GM23338 (cell line): ENCODE data around the gene FMN1. TPM values are rescaled to one million over a fixed set of nuclear protein-coding genes. Genes with fewer than 3 reads are reported as not detected.

Source experiments
- ATAC-seq: fragments of 200-7000 bp; cut with Tn5 transposase; 3 replicates; pipeline ENCODE4 v1.9.1; 2020
- DNase-seq: peaks from one replicate; pipeline ENCODE4 v3.0.0-alpha.2; 2015; ENCODE audit warnings: low spot score
- H2AFZ ChIP-seq: fragments of 200-600 bp; sonication (generic); 2 replicates; pipeline ENCODE4 v1.8.0; 2016; ENCODE audit warnings: antibody characterized with exemption, mild to moderate bottlenecking, moderate library complexity
- H3F3A ChIP-seq: fragments of 200-600 bp; sonication (generic); replicated peaks from 2 replicates; pipeline ENCODE4 v1.8.0; 2017; ENCODE audit warnings: antibody characterized with exemption, mixed run types, low read depth
- H3K27ac ChIP-seq: fragments of 200-600 bp; sonication (generic); 2 replicates; pipeline ENCODE4 v1.6.1; 2016; ENCODE audit warnings: low read depth
- H3K27me3 ChIP-seq: fragments of 200-600 bp; sonication (generic); 2 replicates; pipeline ENCODE4 v1.8.0; 2016; ENCODE audit warnings: mild to moderate bottlenecking, mixed run types, moderate library complexity; ENCODE audit not compliant: insufficient read depth
- H3K36me3 ChIP-seq: fragments of 200-600 bp; sonication (generic); 2 replicates; pipeline ENCODE4 v1.8.0; 2016; ENCODE audit warnings: mild to moderate bottlenecking; ENCODE audit not compliant: insufficient read depth
- H3K4me1 ChIP-seq: fragments of 200-600 bp; sonication (generic); 2 replicates; pipeline ENCODE4 v1.8.0; 2016; ENCODE audit warnings: mild to moderate bottlenecking, moderate library complexity; ENCODE audit not compliant: insufficient read depth
- H3K4me2 ChIP-seq: fragments of 200-600 bp; sonication (generic); 2 replicates; pipeline ENCODE4 v1.7.1; 2017; ENCODE audit warnings: mixed run types
- H3K4me3 ChIP-seq: fragments of 200-600 bp; sonication (generic); 2 replicates; pipeline ENCODE4 v1.6.1; 2016; ENCODE audit warnings: mixed run types
- H3K79me2 ChIP-seq: fragments of 200-600 bp; sonication (generic); replicated peaks from 2 replicates; pipeline ENCODE4 v1.8.0; 2017; ENCODE audit warnings: mild to moderate bottlenecking; ENCODE audit not compliant: insufficient read depth
- H3K9me2 ChIP-seq: fragments of 200-600 bp; sonication (generic); 2 replicates; pipeline ENCODE4 v1.8.0; 2017; ENCODE audit not compliant: insufficient read depth
- H4K20me1 ChIP-seq: fragments of 200-600 bp; sonication (generic); replicated peaks from 2 replicates; pipeline ENCODE4 v1.8.0; 2017; ENCODE audit warnings: mild to moderate bottlenecking; ENCODE audit not compliant: insufficient read depth
- H3K27ac Mint-ChIP-seq: 2 replicates; pipeline ENCODE4 v1.8.0; 2020; ENCODE audit warnings: inconsistent platforms, mild to moderate bottlenecking, moderate library complexity, mixed read lengths
- H3K27me3 Mint-ChIP-seq: 3 replicates; pipeline ENCODE4 v1.8.0; 2022; ENCODE audit warnings: low read depth, mild to moderate bottlenecking, moderate library complexity, mixed read lengths, inconsistent platforms; ENCODE audit not compliant: insufficient read depth, poor library complexity
- H3K36me3 Mint-ChIP-seq: 3 replicates; pipeline ENCODE4 v1.8.0; 2021; ENCODE audit warnings: low read depth, mild to moderate bottlenecking, inconsistent platforms, moderate library complexity, mixed read lengths
- H3K4me1 Mint-ChIP-seq: 3 replicates; pipeline ENCODE4 v1.8.0; 2020; ENCODE audit warnings: mild to moderate bottlenecking, inconsistent platforms, mixed read lengths
- H3K4me3 Mint-ChIP-seq: 3 replicates; pipeline ENCODE4 v1.8.0; 2021; ENCODE audit warnings: moderate library complexity, mild to moderate bottlenecking, inconsistent platforms, mixed read lengths
- H3K9me3 Mint-ChIP-seq: 3 replicates; pipeline ENCODE4 v1.8.0; 2020; ENCODE audit warnings: moderate library complexity, mild to moderate bottlenecking, inconsistent platforms, mixed read lengths
- EZH2 ChIP-seq: fragments of 200-600 bp; sonication (generic); IDR thresholded peaks from one replicate; pipeline ENCODE4 v1.8.0; 2017; ENCODE audit warnings: antibody characterized with exemption, mild to moderate bottlenecking, low read depth; ENCODE audit not compliant: unreplicated experiment
- EZH2phosphoT487 ChIP-seq: fragments of 200-600 bp; sonication (generic); IDR thresholded peaks from one replicate; pipeline ENCODE4 v1.8.1; 2018; ENCODE audit warnings: antibody characterized with exemption; ENCODE audit not compliant: unreplicated experiment
- NANOG ChIP-seq: IDR thresholded peaks from 2 replicates; pipeline ENCODE4 v1.6.1; 2016; ENCODE audit warnings: antibody characterized with exemption, borderline replicate concordance
- POLR2AphosphoS5 ChIP-seq: IDR thresholded peaks from 2 replicates; pipeline ENCODE4 v1.6.1; 2016; ENCODE audit warnings: antibody characterized with exemption, low read depth
- STAT1 ChIP-seq: IDR thresholded peaks from one replicate; pipeline ENCODE4 v1.6.1; 2016; ENCODE audit warnings: antibody characterized with exemption; ENCODE audit not compliant: unreplicated experiment
- ZNF114 ChIP-seq: fragments of 250-450 bp; sonication (Bioruptor Pico); IDR thresholded peaks from 2 replicates; pipeline ENCODE4 v1.5.0; 2020; ENCODE audit warnings: mild to moderate bottlenecking, moderate library complexity
- ZNF331 ChIP-seq: fragments of 250-450 bp; sonication (Bioruptor Pico); IDR thresholded peaks from 2 replicates; pipeline ENCODE4 v1.5.0; 2020; ENCODE audit warnings: low read depth, mild to moderate bottlenecking, moderate library complexity
- polyA plus RNA-seq: library from polyadenylated mRNA; unstranded; fragments of >200 nt; fragmentation: Nextera tagmentation; extraction: Ambion mirVana; gene quantifications from 2 replicates; pipeline ENCODE4 v1.2.1, GENCODE V29; 2016
- total RNA-seq: library from RNA; depleted of rRNA; stranded (reverse); fragments of >200 nt; shearing (Covaris generic); gene quantifications from 2 replicates; pipeline ENCODE4 v1.2.3, GENCODE V29; 2014
- TF ChIP-seq, protein P1 (sequence below): IDR thresholded peaks from 2 replicates; pipeline ENCODE4 v1.6.1; 2016; ENCODE audit warnings: antibody characterized with exemption
- TF ChIP-seq, protein P2 (sequence below), 2 experiments: fragments of 200-600 bp in 1 of 2; sonication (generic) in 1 of 2; conservative IDR thresholded peaks; 2 replicates each; pipeline versions ENCODE4 v1.5.1 to v1.6.1; 2016 to 2017; ENCODE audit warnings: antibody characterized with exemption in 2 of 2, low read depth in 2 of 2, mild to moderate bottlenecking in 2 of 2, moderate library complexity in 1 of 2
- TF ChIP-seq, protein P3 (sequence below): IDR thresholded peaks from one replicate; pipeline ENCODE4 v1.6.1; 2018; ENCODE audit warnings: antibody characterized with exemption; ENCODE audit not compliant: unreplicated experiment
- TF ChIP-seq, protein P4 (sequence below): fragments of 250-450 bp; sonication (Bioruptor Pico); IDR thresholded peaks from 2 replicates; pipeline ENCODE4 v1.5.0; 2020; ENCODE audit warnings: mild to moderate bottlenecking, moderate library complexity

FMN1 gene
- total and polyA plus RNA-seq, 2 experiments from 2014 or later = 1.2 to 1.6 TPM

DNA sequence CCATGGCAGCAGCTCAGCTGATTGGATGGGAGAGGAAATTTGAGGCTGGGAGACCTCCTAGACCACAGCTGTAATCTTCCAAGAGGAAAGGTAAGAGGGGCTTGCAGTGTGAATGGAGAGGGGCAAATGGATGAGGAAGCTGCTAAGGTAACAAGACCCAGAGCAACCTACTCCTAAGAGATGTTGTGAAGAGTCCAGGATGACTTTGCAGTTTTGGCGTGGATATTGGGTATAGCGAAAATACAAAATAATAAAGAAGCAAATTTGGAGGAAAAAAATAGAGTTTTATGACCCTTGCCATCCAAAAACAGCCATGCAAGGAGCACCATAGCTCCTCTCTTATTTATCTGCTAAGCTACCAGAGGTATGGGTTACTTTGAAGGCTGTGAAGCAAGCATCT lies 290.1 kb downstream of the FMN1 start (continued):
- TF ChIP-seq, protein P1, sequence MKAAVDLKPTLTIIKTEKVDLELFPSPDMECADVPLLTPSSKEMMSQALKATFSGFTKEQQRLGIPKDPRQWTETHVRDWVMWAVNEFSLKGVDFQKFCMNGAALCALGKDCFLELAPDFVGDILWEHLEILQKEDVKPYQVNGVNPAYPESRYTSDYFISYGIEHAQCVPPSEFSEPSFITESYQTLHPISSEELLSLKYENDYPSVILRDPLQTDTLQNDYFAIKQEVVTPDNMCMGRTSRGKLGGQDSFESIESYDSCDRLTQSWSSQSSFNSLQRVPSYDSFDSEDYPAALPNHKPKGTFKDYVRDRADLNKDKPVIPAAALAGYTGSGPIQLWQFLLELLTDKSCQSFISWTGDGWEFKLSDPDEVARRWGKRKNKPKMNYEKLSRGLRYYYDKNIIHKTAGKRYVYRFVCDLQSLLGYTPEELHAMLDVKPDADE = no peak
- TF ChIP-seq EZH2 (no peak), STAT1 (no peak), POLR2AphosphoS5 (no peak), ZNF114 (CRISPR knock-in tag) (no peak), EZH2phosphoT487 (no peak), ZNF331 (CRISPR knock-in tag) (no peak)
- TF ChIP-seq, protein P2, sequence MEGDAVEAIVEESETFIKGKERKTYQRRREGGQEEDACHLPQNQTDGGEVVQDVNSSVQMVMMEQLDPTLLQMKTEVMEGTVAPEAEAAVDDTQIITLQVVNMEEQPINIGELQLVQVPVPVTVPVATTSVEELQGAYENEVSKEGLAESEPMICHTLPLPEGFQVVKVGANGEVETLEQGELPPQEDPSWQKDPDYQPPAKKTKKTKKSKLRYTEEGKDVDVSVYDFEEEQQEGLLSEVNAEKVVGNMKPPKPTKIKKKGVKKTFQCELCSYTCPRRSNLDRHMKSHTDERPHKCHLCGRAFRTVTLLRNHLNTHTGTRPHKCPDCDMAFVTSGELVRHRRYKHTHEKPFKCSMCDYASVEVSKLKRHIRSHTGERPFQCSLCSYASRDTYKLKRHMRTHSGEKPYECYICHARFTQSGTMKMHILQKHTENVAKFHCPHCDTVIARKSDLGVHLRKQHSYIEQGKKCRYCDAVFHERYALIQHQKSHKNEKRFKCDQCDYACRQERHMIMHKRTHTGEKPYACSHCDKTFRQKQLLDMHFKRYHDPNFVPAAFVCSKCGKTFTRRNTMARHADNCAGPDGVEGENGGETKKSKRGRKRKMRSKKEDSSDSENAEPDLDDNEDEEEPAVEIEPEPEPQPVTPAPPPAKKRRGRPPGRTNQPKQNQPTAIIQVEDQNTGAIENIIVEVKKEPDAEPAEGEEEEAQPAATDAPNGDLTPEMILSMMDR (conservative IDR thresholded peaks at IDR 0.05; ENCODE audit: low read depth in 2 of 2) = no peak
- TF ChIP-seq, protein P3, sequence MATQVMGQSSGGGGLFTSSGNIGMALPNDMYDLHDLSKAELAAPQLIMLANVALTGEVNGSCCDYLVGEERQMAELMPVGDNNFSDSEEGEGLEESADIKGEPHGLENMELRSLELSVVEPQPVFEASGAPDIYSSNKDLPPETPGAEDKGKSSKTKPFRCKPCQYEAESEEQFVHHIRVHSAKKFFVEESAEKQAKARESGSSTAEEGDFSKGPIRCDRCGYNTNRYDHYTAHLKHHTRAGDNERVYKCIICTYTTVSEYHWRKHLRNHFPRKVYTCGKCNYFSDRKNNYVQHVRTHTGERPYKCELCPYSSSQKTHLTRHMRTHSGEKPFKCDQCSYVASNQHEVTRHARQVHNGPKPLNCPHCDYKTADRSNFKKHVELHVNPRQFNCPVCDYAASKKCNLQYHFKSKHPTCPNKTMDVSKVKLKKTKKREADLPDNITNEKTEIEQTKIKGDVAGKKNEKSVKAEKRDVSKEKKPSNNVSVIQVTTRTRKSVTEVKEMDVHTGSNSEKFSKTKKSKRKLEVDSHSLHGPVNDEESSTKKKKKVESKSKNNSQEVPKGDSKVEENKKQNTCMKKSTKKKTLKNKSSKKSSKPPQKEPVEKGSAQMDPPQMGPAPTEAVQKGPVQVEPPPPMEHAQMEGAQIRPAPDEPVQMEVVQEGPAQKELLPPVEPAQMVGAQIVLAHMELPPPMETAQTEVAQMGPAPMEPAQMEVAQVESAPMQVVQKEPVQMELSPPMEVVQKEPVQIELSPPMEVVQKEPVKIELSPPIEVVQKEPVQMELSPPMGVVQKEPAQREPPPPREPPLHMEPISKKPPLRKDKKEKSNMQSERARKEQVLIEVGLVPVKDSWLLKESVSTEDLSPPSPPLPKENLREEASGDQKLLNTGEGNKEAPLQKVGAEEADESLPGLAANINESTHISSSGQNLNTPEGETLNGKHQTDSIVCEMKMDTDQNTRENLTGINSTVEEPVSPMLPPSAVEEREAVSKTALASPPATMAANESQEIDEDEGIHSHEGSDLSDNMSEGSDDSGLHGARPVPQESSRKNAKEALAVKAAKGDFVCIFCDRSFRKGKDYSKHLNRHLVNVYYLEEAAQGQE = no peak

DNA sequence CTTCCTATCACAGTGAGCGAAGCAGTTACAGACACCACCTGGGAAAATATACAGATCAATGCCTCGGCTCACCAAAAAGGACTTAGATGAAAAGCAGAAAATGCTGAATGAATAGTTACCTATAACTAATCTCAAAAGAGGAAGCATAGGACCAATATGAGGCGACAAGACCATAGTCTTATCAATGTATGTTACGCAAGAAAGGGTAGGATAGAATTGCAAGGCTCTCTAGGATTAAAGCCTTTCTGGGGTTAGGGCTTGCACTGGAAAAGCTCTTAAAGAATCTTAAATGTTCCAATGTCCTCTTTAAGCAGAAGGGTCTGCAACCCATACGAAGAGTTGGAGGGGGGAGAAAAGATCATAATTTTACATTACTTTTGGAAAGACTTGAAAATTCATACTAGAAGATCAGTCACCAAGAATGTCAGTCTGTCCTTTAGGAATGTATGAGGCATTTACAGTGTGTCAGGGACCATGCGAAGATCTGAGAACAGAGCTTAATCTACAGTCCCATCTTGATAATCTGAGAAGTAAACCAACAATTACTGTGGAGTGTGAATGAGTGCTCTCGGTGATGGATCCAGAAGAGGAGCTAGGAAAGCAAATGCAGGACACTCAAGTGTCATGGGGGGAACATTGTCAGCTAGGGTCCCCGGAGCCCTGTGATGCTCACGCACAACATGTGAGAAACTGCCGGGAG lies 290.8 kb downstream of the FMN1 start:
- no peak overlapping the region for H3K4me3 Mint-ChIP-seq
- no peak overlapping the region for H3K4me3 ChIP-seq
- H2AFZ ChIP-seq = no peak overlapping the region
- H3K36me3 Mint-ChIP-seq = no peaks in the 10 kb centered on the region
- H3K4me1 ChIP-seq = peaks cover 34% of the 10 kb centered on the region
- no peaks in the 10 kb centered on the region for H3F3A ChIP-seq
- H3K27ac Mint-ChIP-seq = no peak overlapping the region
- TF ChIP-seq NANOG (no peak), STAT1 (no peak), EZH2 (no peak)
- TF ChIP-seq, protein P4, sequence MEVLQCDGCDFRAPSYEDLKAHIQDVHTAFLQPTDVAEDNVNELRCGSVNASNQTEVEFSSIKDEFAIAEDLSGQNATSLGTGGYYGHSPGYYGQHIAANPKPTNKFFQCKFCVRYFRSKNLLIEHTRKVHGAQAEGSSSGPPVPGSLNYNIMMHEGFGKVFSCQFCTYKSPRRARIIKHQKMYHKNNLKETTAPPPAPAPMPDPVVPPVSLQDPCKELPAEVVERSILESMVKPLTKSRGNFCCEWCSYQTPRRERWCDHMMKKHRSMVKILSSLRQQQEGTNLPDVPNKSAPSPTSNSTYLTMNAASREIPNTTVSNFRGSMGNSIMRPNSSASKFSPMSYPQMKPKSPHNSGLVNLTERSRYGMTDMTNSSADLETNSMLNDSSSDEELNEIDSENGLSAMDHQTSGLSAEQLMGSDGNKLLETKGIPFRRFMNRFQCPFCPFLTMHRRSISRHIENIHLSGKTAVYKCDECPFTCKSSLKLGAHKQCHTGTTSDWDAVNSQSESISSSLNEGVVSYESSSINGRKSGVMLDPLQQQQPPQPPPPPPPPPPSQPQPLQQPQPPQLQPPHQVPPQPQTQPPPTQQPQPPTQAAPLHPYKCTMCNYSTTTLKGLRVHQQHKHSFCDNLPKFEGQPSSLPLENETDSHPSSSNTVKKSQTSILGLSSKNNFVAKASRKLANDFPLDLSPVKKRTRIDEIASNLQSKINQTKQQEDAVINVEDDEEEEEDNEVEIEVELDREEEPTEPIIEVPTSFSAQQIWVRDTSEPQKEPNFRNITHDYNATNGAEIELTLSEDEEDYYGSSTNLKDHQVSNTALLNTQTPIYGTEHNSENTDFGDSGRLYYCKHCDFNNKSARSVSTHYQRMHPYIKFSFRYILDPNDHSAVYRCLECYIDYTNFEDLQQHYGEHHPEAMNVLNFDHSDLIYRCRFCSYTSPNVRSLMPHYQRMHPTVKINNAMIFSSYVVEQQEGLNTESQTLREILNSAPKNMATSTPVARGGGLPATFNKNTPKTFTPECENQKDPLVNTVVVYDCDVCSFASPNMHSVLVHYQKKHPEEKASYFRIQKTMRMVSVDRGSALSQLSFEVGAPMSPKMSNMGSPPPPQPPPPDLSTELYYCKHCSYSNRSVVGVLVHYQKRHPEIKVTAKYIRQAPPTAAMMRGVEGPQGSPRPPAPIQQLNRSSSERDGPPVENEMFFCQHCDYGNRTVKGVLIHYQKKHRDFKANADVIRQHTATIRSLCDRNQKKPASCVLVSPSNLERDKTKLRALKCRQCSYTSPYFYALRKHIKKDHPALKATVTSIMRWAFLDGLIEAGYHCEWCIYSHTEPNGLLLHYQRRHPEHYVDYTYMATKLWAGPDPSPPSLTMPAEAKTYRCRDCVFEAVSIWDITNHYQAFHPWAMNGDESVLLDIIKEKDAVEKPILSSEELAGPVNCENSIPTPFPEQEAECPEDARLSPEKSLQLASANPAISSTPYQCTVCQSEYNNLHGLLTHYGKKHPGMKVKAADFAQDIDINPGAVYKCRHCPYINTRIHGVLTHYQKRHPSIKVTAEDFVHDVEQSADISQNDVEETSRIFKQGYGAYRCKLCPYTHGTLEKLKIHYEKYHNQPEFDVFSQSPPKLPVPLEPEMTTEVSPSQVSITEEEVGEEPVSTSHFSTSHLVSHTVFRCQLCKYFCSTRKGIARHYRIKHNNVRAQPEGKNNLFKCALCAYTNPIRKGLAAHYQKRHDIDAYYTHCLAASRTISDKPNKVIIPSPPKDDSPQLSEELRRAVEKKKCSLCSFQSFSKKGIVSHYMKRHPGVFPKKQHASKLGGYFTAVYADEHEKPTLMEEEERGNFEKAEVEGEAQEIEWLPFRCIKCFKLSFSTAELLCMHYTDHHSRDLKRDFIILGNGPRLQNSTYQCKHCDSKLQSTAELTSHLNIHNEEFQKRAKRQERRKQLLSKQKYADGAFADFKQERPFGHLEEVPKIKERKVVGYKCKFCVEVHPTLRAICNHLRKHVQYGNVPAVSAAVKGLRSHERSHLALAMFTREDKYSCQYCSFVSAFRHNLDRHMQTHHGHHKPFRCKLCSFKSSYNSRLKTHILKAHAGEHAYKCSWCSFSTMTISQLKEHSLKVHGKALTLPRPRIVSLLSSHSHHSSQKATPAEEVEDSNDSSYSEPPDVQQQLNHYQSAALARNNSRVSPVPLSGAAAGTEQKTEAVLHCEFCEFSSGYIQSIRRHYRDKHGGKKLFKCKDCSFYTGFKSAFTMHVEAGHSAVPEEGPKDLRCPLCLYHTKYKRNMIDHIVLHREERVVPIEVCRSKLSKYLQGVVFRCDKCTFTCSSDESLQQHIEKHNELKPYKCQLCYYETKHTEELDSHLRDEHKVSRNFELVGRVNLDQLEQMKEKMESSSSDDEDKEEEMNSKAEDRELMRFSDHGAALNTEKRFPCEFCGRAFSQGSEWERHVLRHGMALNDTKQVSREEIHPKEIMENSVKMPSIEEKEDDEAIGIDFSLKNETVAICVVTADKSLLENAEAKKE (CRISPR knock-in tag) = no peak
- H3K9me3 Mint-ChIP-seq = no peaks in the 10 kb centered on the region
- ATAC-seq (no peak), DNase-seq (no peak)
- H3K9me2 ChIP-seq = no peaks in the 10 kb centered on the region; the same call in 1 of the 2 replicates
- H3K79me2 ChIP-seq = no peaks in the 10 kb centered on the region
- H4K20me1 ChIP-seq = no peaks in the 10 kb centered on the region
- no peaks in the 10 kb centered on the region for H3K36me3 ChIP-seq
- peaks cover 8% of the 10 kb centered on the region for H3K27me3 Mint-ChIP-seq
- no peaks in the 10 kb centered on the region for H3K27me3 ChIP-seq
- no peak overlapping the region for H3K4me2 ChIP-seq
- no peak overlapping the region for H3K27ac ChIP-seq
- H3K4me1 Mint-ChIP-seq = peaks cover 34% of the 10 kb centered on the region
